Daoy (cell line): ENCODE measurements around the gene TNFSF9. TPM values are rescaled to one million over a fixed set of nuclear protein-coding genes. Genes with fewer than 3 reads are reported as not detected.
A peak's percentile ranks its signal among the peaks of the same experiment; 100 is the strongest.
"Not testable (repeated sequence)": the region's sequence is repeated elsewhere in the genome, so short reads cannot be mapped to it uniquely, and the experiment has no call there.

Experiments used
- DNase-seq: peaks from one replicate; pipeline ENCODE4 v3.0.0-alpha.2; 2015; ENCODE audit warnings: low read depth
- total RNA-seq: library from RNA; depleted of rRNA; stranded (reverse); fragments of >200 nt; shearing (Covaris generic); gene quantifications from 2 replicates; pipeline ENCODE4 v1.2.3, GENCODE V29; 2014

TNFSF9 gene
- total RNA-seq, 1 experiment from 2014 or later, result 12.0 TPM

GRCh38 chr19:6532244-6532999, 1.6 kb downstream of the TNFSF9 start:
- DNase-seq, result peak; percentile 33

- no peak for DNase-seq
Observed at GRCh38 chr19:6533000-6533328, 2.1 kb downstream of the TNFSF9 start.

- DNase-seq, result no peak
Observed at GRCh38 chr19:6533746-6534418, 3.1 kb downstream of the TNFSF9 start.

GRCh38 chr19:6534451-6535093, 3.7 kb downstream of the TNFSF9 start:
- no peak for DNase-seq

GRCh38 chr19:6535558-6536137, 4.8 kb downstream of the TNFSF9 start:
- no peak for DNase-seq

- DNase-seq, result no peak
Observed at GRCh38 chr19:6539514-6539913, 8.7 kb downstream of the TNFSF9 start.

- peak; percentile 15 for DNase-seq
Observed at GRCh38 chr19:6540918-6541689, 10.3 kb downstream of the TNFSF9 start.

- DNase-seq, result no peak
Observed at GRCh38 chr19:6543866-6544347, 13.1 kb downstream of the TNFSF9 start.

GRCh38 chr19:6550679-6551078, 19.9 kb downstream of the TNFSF9 start:
- not testable (repeated sequence) for DNase-seq

GRCh38 chr19:6551091-6551490, 20.3 kb downstream of the TNFSF9 start:
- DNase-seq, result no peak

GRCh38 chr19:6551607-6552450, 21.0 kb downstream of the TNFSF9 start:
- peak; percentile 31 for DNase-seq

GRCh38 chr19:6556043-6556449, 25.2 kb downstream of the TNFSF9 start:
- no peak for DNase-seq

- DNase-seq, result peak; percentile 76
Observed at GRCh38 chr19:6556480-6557195, 25.8 kb downstream of the TNFSF9 start.

- DNase-seq, result not testable (repeated sequence)
Observed at GRCh38 chr19:6562437-6562836, 31.6 kb downstream of the TNFSF9 start.

GRCh38 chr19:6564393-6564792, 33.6 kb downstream of the TNFSF9 start:
- peak; percentile 32 for DNase-seq

- DNase-seq, result not testable (repeated sequence)
Observed at GRCh38 chr19:6566727-6567126, 35.9 kb downstream of the TNFSF9 start.

GRCh38 chr19:6568010-6568526, 37.2 kb downstream of the TNFSF9 start:
- DNase-seq, result no peak

GRCh38 chr19:6568816-6569215, 38.0 kb downstream of the TNFSF9 start:
- DNase-seq, result no peak

- no peak for DNase-seq
Observed at GRCh38 chr19:6570764-6571163, 39.9 kb downstream of the TNFSF9 start.

- no peak for DNase-seq
Observed at GRCh38 chr19:6571167-6571566, 40.3 kb downstream of the TNFSF9 start.
